Measurements from ENCODE around the gene BMERB1. TPM values are rescaled to one million over a fixed set of nuclear protein-coding genes. Genes with fewer than 3 reads are reported as not detected.

Gene BMERB1
- polyA plus RNA-seq, 1 donor (not counting 4 experiments of a cell fraction or from before 2014, with no cell fraction given) = 7.8 TPM

DNA sequence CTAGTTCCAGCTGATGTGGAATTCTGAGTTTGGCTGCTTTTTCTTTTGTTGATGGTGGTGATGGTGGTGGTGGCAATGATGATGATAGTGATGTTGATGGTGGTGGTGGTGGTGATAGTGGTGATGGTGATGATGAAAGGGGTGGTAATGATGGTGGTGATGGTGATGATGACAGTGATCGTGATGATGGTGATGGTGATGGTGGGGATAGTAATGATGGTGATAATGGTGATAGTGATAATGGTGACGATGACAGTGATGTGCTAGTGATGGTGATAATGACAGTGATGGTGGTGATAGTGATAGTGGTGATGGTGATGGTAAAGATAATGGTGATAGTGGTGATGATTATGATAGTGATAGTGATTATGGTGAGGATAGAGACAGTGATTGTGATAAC lies 61.5 kb downstream of the BMERB1 start:
- Histone ChIP-seq H3K36me3 (ENCODE audit: control insufficient read depth in 2 of 2, extremely low read depth in 1 of 2, insufficient read depth in 2 of 2, low read length in 2 of 2) (no peaks in the 10 kb centered on the region), H3K4me2 (ENCODE audit: control insufficient read depth, extremely low read depth, insufficient read depth, low read depth, low read length) (no peak overlapping the region), H3K9me1 (ENCODE audit: control insufficient read depth, extremely low read depth, insufficient read depth, low read length) (no peaks in the 10 kb centered on the region), H3K27me3 (ENCODE audit: control insufficient read depth, extremely low read depth, insufficient read depth, low read length) (no peaks in the 10 kb centered on the region), H3K9ac (ENCODE audit: control insufficient read depth, extremely low read depth, insufficient read depth, low read length) (no peak overlapping the region), H2AFZ (ENCODE audit: control insufficient read depth, low read length) (no peak overlapping the region), H4K20me1 (ENCODE audit: control insufficient read depth, extremely low read depth, insufficient read depth, low read length) (no peaks in the 10 kb centered on the region), H3K9me3 (ENCODE audit: control insufficient read depth, low read depth, low read length) (no peaks in the 10 kb centered on the region), H3K4me3 (ENCODE audit: control insufficient read depth in 2 of 3, extremely low read depth in 1 of 3, insufficient read depth in 2 of 3, low read depth in 1 of 3, low read length in 3 of 3) (no peak overlapping the region), H3K27ac (ENCODE audit: control insufficient read depth, insufficient read depth, low read length) (no peak overlapping the region), H3K79me2 (ENCODE audit: control insufficient read depth, insufficient read depth, low read length) (no peaks in the 10 kb centered on the region), H3K4me1 (ENCODE audit: control insufficient read depth, extremely low read depth, insufficient read depth, low read length) (no peaks in the 10 kb centered on the region)
- TF ChIP-seq EZH2 (IDR thresholded peaks at IDR 0.05; ENCODE audit: low read length) = no peak
- TF ChIP-seq, protein P1, sequence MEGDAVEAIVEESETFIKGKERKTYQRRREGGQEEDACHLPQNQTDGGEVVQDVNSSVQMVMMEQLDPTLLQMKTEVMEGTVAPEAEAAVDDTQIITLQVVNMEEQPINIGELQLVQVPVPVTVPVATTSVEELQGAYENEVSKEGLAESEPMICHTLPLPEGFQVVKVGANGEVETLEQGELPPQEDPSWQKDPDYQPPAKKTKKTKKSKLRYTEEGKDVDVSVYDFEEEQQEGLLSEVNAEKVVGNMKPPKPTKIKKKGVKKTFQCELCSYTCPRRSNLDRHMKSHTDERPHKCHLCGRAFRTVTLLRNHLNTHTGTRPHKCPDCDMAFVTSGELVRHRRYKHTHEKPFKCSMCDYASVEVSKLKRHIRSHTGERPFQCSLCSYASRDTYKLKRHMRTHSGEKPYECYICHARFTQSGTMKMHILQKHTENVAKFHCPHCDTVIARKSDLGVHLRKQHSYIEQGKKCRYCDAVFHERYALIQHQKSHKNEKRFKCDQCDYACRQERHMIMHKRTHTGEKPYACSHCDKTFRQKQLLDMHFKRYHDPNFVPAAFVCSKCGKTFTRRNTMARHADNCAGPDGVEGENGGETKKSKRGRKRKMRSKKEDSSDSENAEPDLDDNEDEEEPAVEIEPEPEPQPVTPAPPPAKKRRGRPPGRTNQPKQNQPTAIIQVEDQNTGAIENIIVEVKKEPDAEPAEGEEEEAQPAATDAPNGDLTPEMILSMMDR (optimal IDR thresholded peaks at IDR 0.05 in 1 of 3, IDR thresholded peaks at IDR 0.05 in 1 of 3, conservative IDR thresholded peaks at IDR 0.05 in 1 of 3; ENCODE audit: extremely low read depth in 1 of 3, insufficient read depth in 2 of 3, low read length in 3 of 3) = no peak
- dilution Hi-C loops (cut with MboI; ENCODE audit: extremely low pct_ligation_motif_present, low sequenced_read_pairs) = no loop called here
- FAIRE-seq (no peak), DNase-seq (ENCODE audit: low read depth, low spot score) (no peak)

DNA sequence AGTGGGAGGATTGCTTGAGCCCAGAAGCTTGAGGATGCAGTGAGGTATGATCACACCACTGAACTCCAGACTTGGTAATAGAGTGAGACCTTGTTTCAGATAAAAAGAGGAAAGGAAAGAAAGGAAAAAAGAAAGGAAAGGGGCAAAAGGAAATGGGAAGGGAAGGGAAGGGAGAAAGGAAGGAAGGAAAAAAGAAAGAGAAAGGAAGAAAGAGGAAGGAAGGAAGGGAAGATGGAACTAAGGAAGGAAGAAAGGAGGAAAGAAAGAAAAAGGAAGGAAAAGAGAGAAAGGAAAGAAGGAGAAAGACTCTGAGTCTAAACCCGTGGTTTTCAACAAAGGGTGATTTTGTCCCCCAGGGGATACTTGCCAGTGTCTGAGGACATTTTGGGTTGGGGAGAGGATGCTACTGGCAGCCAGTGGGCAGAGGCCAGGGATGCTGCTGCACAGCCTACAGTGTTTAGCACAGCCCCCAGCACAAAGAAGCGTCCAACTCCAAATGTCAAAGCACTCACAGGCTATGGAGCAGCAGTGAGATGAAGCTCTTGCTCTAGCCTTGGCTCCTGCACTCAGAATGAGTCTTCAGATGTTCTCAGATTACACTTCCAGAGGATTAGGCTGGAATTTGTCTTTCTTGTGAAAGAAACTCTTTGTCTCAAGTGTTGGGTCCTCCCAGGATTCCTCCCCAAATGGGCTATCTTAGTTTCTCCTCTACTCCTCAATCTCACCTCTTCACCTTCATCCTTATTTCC lies 64.2 kb downstream of the BMERB1 start:
- no peak for TF ChIP-seq EZH2 (IDR thresholded peaks at IDR 0.05; ENCODE audit: low read length)
- TF ChIP-seq, protein P1 (optimal IDR thresholded peaks at IDR 0.05 in 1 of 3, IDR thresholded peaks at IDR 0.05 in 1 of 3, conservative IDR thresholded peaks at IDR 0.05 in 1 of 3; ENCODE audit: extremely low read depth in 1 of 3, insufficient read depth in 2 of 3, low read length in 3 of 3) = no peak
- no peak overlapping the region for H2AFZ ChIP-seq (ENCODE audit: control insufficient read depth, low read length)
- no peak overlapping the region for H3K4me3 ChIP-seq (ENCODE audit: control insufficient read depth in 2 of 3, extremely low read depth in 1 of 3, insufficient read depth in 2 of 3, low read depth in 1 of 3, low read length in 3 of 3)
- FAIRE-seq = no peak
- H3K79me2 ChIP-seq (ENCODE audit: control insufficient read depth, insufficient read depth, low read length) = no peaks in the 10 kb centered on the region
- no peak overlapping the region for H3K9ac ChIP-seq (ENCODE audit: control insufficient read depth, extremely low read depth, insufficient read depth, low read length)
- dilution Hi-C loops (cut with MboI; ENCODE audit: extremely low pct_ligation_motif_present, low sequenced_read_pairs) = no loop called here
- no peaks in the 10 kb centered on the region for H3K36me3 ChIP-seq (ENCODE audit: control insufficient read depth in 2 of 2, extremely low read depth in 1 of 2, insufficient read depth in 2 of 2, low read length in 2 of 2)
- H3K4me2 ChIP-seq (ENCODE audit: control insufficient read depth, extremely low read depth, insufficient read depth, low read depth, low read length) = no peak overlapping the region
- no peak overlapping the region for H3K27ac ChIP-seq (ENCODE audit: control insufficient read depth, insufficient read depth, low read length)
- H3K27me3 ChIP-seq (ENCODE audit: control insufficient read depth, extremely low read depth, insufficient read depth, low read length) = no peaks in the 10 kb centered on the region
- H4K20me1 ChIP-seq (ENCODE audit: control insufficient read depth, extremely low read depth, insufficient read depth, low read length) = no peaks in the 10 kb centered on the region
- no peaks in the 10 kb centered on the region for H3K9me3 ChIP-seq (ENCODE audit: control insufficient read depth, low read depth, low read length)
- H3K9me1 ChIP-seq (ENCODE audit: control insufficient read depth, extremely low read depth, insufficient read depth, low read length) = peaks cover 3% of the 10 kb centered on the region
- H3K4me1 ChIP-seq (ENCODE audit: control insufficient read depth, extremely low read depth, insufficient read depth, low read length) = peaks cover 8% of the 10 kb centered on the region
- no peak for DNase-seq (ENCODE audit: low read depth, low spot score)

Data from keratinocyte (primary cell).